Tibial nerve (tissue), 4 donors: Measurements from ENCODE around the gene PRDX3.

Experiments
- EP300 ChIP-seq, 2 donors: sonication (generic); formaldehyde crosslinking; IDR thresholded peaks; one replicate each; pipeline ENCODE4 v1.6.1; 2017; ENCODE audit warnings: antibody characterized with exemption in 2 of 2, mild to moderate bottlenecking in 1 of 2
- TF ChIP-seq, protein P1 (sequence below), 5 experiments: fragments of 200-600 bp in 3 of 5; fragments of 450-650 bp in 2 of 5; sonication (generic) in 3 of 5; IDR thresholded peaks; one replicate each; pipeline ENCODE4 v1.5.1; 2016 to 2019; ENCODE audit warnings: antibody characterized with exemption in 5 of 5, mild to moderate bottlenecking in 3 of 5, moderate library complexity in 2 of 5

DNA sequence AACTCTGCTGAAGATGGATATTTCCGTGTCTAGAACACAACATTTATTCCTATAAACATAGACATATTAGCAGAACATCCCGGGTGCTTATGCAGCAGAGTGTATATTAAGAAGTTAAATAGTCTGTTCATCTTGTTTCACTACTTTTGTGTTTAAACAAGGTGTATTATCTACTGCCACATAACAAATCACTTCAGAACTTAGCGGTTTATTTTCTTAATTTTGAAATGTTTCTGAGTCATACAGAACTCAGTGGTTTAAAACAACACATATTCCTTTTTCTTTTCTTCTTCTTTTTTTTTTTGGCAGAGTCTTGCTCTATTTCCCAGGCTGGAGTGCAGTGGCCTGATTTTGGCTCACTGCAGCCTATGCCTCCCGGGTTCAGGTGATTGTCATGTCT is 48.9 kb downstream of the PRDX3 start:
- TF ChIP-seq, protein P1, sequence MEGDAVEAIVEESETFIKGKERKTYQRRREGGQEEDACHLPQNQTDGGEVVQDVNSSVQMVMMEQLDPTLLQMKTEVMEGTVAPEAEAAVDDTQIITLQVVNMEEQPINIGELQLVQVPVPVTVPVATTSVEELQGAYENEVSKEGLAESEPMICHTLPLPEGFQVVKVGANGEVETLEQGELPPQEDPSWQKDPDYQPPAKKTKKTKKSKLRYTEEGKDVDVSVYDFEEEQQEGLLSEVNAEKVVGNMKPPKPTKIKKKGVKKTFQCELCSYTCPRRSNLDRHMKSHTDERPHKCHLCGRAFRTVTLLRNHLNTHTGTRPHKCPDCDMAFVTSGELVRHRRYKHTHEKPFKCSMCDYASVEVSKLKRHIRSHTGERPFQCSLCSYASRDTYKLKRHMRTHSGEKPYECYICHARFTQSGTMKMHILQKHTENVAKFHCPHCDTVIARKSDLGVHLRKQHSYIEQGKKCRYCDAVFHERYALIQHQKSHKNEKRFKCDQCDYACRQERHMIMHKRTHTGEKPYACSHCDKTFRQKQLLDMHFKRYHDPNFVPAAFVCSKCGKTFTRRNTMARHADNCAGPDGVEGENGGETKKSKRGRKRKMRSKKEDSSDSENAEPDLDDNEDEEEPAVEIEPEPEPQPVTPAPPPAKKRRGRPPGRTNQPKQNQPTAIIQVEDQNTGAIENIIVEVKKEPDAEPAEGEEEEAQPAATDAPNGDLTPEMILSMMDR (IDR thresholded peaks at IDR 0.05): no peak
- no peak for TF ChIP-seq EP300 (IDR thresholded peaks at IDR 0.05)
